ENCODE measurements around the gene RHOBTB1.

RHOBTB1 gene

GRCh38 chr10:60877061-60877776 is 66.8 kb downstream of the RHOBTB1 start:
- Histone ChIP-seq H3K4me1 (ENCODE audit: control insufficient read depth, low read length) (no peaks in the 10 kb centered on the region), H3K79me2 (ENCODE audit: control insufficient read depth, low read length) (no peaks in the 10 kb centered on the region), H3K27ac (ENCODE audit: low read depth, low read length) (no peak overlapping the region), H3K4me3 (ENCODE audit: low read length) (no peak overlapping the region), H3K4me2 (ENCODE audit: low read length) (no peak overlapping the region), H3K9me2 (replicated peaks; ENCODE audit: control insufficient read depth, low read length) (no peaks in the 10 kb centered on the region), H4K20me1 (ENCODE audit: control insufficient read depth, insufficient read depth, low read depth, low read length) (no peaks in the 10 kb centered on the region), H3K9me3 (ENCODE audit: control insufficient read depth, insufficient read depth, low read length) (no peaks in the 10 kb centered on the region), H3K27me3 (ENCODE audit: control insufficient read depth, low read length) (no peaks in the 10 kb centered on the region), H3K36me3 (ENCODE audit: control insufficient read depth, low read length) (no peaks in the 10 kb centered on the region), H3F3A (ENCODE audit: control insufficient read depth, insufficient read depth) (no peaks in the 10 kb centered on the region)
- no peak for TF ChIP-seq CTCF (IDR thresholded peaks at IDR 0.05; ENCODE audit: low read depth, low read length, poor library complexity, severe bottlenecking)
- no peak for TF ChIP-seq EZH2phosphoT487 (IDR thresholded peaks at IDR 0.05; ENCODE audit: borderline replicate concordance, low read length)

- Histone ChIP-seq H3K36me3 (ENCODE audit: control insufficient read depth, low read length) (no peaks in the 10 kb centered on the region), H3K4me1 (ENCODE audit: control insufficient read depth, low read length) (no peaks in the 10 kb centered on the region), H3K9me3 (ENCODE audit: control insufficient read depth, insufficient read depth, low read length) (no peaks in the 10 kb centered on the region), H3K27ac (ENCODE audit: low read depth, low read length) (no peak overlapping the region), H3K27me3 (ENCODE audit: control insufficient read depth, low read length) (no peaks in the 10 kb centered on the region), H3K4me2 (ENCODE audit: low read length) (no peak overlapping the region), H3K79me2 (ENCODE audit: control insufficient read depth, low read length) (no peaks in the 10 kb centered on the region), H3F3A (ENCODE audit: control insufficient read depth, insufficient read depth) (no peaks in the 10 kb centered on the region), H3K4me3 (ENCODE audit: low read length) (no peak overlapping the region), H4K20me1 (ENCODE audit: control insufficient read depth, insufficient read depth, low read depth, low read length) (no peaks in the 10 kb centered on the region), H3K9me2 (replicated peaks; ENCODE audit: control insufficient read depth, low read length) (no peaks in the 10 kb centered on the region)
- no peak for TF ChIP-seq EZH2phosphoT487 (IDR thresholded peaks at IDR 0.05; ENCODE audit: borderline replicate concordance, low read length)
- TF ChIP-seq CTCF (IDR thresholded peaks at IDR 0.05; ENCODE audit: low read depth, low read length, poor library complexity, severe bottlenecking), result no peak
These were observed 70.2 kb downstream of the RHOBTB1 start for GRCh38 chr10:60873758-60874157.

- Histone ChIP-seq H3K9me3 (ENCODE audit: control insufficient read depth, insufficient read depth, low read length) (no peaks in the 10 kb centered on the region), H3K27me3 (ENCODE audit: control insufficient read depth, low read length) (no peaks in the 10 kb centered on the region), H3K4me2 (ENCODE audit: low read length) (no peak overlapping the region), H4K20me1 (ENCODE audit: control insufficient read depth, insufficient read depth, low read depth, low read length) (no peaks in the 10 kb centered on the region), H3K27ac (ENCODE audit: low read depth, low read length) (no peak overlapping the region), H3K36me3 (ENCODE audit: control insufficient read depth, low read length) (no peaks in the 10 kb centered on the region), H3K79me2 (ENCODE audit: control insufficient read depth, low read length) (no peaks in the 10 kb centered on the region), H3K4me1 (ENCODE audit: control insufficient read depth, low read length) (no peaks in the 10 kb centered on the region), H3K9me2 (replicated peaks; ENCODE audit: control insufficient read depth, low read length) (no peaks in the 10 kb centered on the region), H3F3A (ENCODE audit: control insufficient read depth, insufficient read depth) (no peaks in the 10 kb centered on the region), H3K4me3 (ENCODE audit: low read length) (no peak overlapping the region)
- TF ChIP-seq EZH2phosphoT487 (IDR thresholded peaks at IDR 0.05; ENCODE audit: borderline replicate concordance, low read length), result no peak
- TF ChIP-seq CTCF (IDR thresholded peaks at IDR 0.05; ENCODE audit: low read depth, low read length, poor library complexity, severe bottlenecking), result no peak
These were observed 71.5 kb downstream of the RHOBTB1 start for GRCh38 chr10:60872451-60872850.

All from DOHH2 (cell line).